Measurements from ENCODE around the gene SCAANT1.

DNA sequence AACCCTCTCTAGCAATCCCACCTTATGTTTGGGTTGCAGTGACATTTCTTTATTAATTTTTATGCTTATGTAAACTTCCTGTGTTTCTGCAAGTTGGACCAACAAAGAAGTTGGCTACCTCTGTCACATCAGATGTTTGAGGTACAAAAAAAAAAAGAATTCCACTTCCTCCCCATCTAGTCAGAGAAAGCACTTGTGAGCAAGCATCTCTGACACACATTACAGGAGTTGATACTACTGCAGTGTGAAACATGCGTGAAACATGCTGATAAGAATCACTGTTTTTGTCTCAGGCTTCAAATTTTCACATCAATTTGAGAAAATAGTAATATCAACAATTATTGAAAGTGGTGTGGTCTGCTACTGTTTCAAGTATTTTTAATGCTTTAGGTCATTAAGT lies 1.3 kb downstream of the SCAANT1 start:
- TF ChIP-seq POLR2A (IDR thresholded peaks at IDR 0.05) (no peak), CTCF (IDR thresholded peaks at IDR 0.05) (no peak)
